ENCODE data around the gene SYNJ2.

The SYNJ2 gene

DNA sequence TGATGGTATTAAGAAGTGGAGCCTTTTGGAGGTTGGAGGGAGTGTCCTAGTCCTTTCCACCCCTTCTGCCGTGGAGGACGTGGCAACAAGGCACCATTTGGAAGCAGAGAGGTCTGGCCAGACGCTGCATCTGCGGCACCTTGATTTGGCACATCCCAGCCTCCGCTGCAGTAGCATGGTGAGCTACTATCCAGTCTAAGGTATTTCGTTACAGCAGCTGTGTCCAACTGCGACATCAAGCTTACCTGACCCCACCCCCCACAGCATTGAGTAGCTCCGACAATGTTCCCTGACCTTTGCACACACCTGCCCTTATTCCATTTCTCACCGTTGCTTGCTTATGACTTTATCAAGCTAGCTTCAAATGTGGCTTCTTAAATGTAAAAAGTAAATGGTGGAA is 29.8 kb upstream of the SYNJ2 start:
- Histone ChIP-seq H3K9ac (ENCODE audit: low read length) (no peak overlapping the region), H3K9me3 (ENCODE audit: low read length) (no peaks in the 10 kb centered on the region)
- TF ChIP-seq, protein P1, sequence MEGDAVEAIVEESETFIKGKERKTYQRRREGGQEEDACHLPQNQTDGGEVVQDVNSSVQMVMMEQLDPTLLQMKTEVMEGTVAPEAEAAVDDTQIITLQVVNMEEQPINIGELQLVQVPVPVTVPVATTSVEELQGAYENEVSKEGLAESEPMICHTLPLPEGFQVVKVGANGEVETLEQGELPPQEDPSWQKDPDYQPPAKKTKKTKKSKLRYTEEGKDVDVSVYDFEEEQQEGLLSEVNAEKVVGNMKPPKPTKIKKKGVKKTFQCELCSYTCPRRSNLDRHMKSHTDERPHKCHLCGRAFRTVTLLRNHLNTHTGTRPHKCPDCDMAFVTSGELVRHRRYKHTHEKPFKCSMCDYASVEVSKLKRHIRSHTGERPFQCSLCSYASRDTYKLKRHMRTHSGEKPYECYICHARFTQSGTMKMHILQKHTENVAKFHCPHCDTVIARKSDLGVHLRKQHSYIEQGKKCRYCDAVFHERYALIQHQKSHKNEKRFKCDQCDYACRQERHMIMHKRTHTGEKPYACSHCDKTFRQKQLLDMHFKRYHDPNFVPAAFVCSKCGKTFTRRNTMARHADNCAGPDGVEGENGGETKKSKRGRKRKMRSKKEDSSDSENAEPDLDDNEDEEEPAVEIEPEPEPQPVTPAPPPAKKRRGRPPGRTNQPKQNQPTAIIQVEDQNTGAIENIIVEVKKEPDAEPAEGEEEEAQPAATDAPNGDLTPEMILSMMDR (IDR thresholded peaks at IDR 0.05; ENCODE audit: low read length), result no peak
- no peak for TF ChIP-seq EZH2 (IDR thresholded peaks at IDR 0.05; ENCODE audit: borderline replicate concordance, low read length)

DNA sequence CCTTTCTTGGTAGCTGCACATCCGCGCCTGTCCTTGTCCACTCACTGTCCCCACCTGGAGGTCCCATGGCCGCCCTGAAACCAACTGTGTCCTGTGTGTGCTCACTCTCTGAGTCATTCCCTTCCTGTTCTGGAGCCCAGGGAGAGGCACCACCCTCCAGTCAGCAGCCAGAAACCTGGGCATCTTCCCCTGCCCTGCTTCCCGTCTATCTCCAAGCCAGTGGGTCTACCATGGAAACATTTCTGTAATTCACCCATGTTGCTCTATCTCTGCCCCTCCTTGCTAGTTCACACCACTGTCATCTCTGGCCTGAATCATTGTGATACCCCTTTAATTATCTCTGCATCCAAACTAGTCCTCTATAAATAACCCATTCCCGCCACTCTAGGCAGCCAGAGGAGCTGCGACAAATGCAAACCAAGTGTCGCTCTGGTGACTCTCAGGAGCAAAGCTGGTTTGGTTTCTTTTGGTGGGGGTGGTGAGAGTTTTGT is 28.8 kb upstream of the SYNJ2 start:
- no peaks in the 10 kb centered on the region for H3F3A ChIP-seq (ENCODE audit: insufficient read depth, low read length)
- no peaks in the 10 kb centered on the region for H3K79me2 ChIP-seq (ENCODE audit: insufficient read depth, low read length)
- no peak overlapping the region for H2AFZ ChIP-seq (ENCODE audit: low read length)
- TF ChIP-seq EZH2 (IDR thresholded peaks at IDR 0.05; ENCODE audit: borderline replicate concordance, low read length), result no peak
- TF ChIP-seq, protein P1 (IDR thresholded peaks at IDR 0.05; ENCODE audit: low read length), result no peak
- H3K9me3 ChIP-seq (ENCODE audit: low read length), result no peaks in the 10 kb centered on the region; the same call in 1 of the 2 replicates
- H3K4me2 ChIP-seq (ENCODE audit: low read length), result no peak overlapping the region
- H3K9me2 ChIP-seq (ENCODE audit: low read depth, low read length), result no peaks in the 10 kb centered on the region
- H3K27me3 ChIP-seq (ENCODE audit: insufficient read depth, low read length), result 0 out of 2 replicates have a peak, but pooled peaks cover 4% of the 10 kb centered on the region
- H4K20me1 ChIP-seq (ENCODE audit: insufficient read depth, low read length), result no peaks in the 10 kb centered on the region
- no peak overlapping the region for H3K4me3 ChIP-seq (ENCODE audit: low read depth, low read length, poor library complexity, severe bottlenecking)
- no peaks in the 10 kb centered on the region for H3K4me1 ChIP-seq (ENCODE audit: insufficient read depth, low read length, severe bottlenecking)
- H3K9ac ChIP-seq (ENCODE audit: low read length), result no peak overlapping the region
- H3K36me3 ChIP-seq (ENCODE audit: insufficient read depth, low read length), result no peaks in the 10 kb centered on the region; the same call in 1 of the 2 replicates
- H3K27ac ChIP-seq (ENCODE audit: low read depth, low read length, poor library complexity, severe bottlenecking), result no peak overlapping the region

More for the DNA sequence above, 29.8 kb upstream of the SYNJ2 start:
- Histone ChIP-seq H3K4me1 (ENCODE audit: insufficient read depth, low read length, severe bottlenecking) (no peaks in the 10 kb centered on the region), H3K27me3 (ENCODE audit: insufficient read depth, low read length) (0 out of 2 replicates have a peak, but pooled peaks cover 4% of the 10 kb centered on the region), H3K27ac (ENCODE audit: low read depth, low read length, poor library complexity, severe bottlenecking) (no peak overlapping the region), H3K79me2 (ENCODE audit: insufficient read depth, low read length) (no peaks in the 10 kb centered on the region), H3K9me2 (ENCODE audit: low read depth, low read length) (no peaks in the 10 kb centered on the region), H3K4me2 (ENCODE audit: low read length) (no peak overlapping the region), H4K20me1 (ENCODE audit: insufficient read depth, low read length) (no peaks in the 10 kb centered on the region), H3K36me3 (ENCODE audit: insufficient read depth, low read length) (no peaks in the 10 kb centered on the region; the same call in 1 of the 2 replicates), H3K4me3 (ENCODE audit: low read depth, low read length, poor library complexity, severe bottlenecking) (no peak overlapping the region), H3F3A (ENCODE audit: insufficient read depth, low read length) (no peaks in the 10 kb centered on the region), H2AFZ (ENCODE audit: low read length) (no peak overlapping the region)

DNA sequence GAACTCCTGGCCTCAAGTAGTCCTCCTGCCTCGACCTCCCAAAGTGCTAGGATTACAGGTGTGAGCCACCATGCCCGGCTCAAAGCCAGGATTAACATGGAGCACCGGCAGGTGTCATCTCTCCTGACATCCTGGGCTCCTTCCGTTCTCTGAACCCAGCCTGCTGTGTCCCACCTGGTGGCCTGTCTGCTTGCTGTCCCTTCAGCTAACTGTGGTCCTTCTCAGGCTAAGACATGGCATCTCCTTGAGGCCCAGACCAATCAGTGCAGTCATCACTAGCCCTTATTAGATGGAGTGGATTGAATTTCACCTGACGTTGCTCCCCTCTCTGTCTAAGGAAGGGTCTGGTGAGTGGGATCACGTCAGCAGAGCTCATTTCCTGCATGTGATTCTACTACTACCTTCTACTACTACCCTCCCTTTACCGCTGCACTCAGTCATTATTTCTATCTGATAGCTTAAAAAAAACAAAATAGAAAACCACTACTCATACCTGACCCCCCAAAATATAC is 28.0 kb upstream of the SYNJ2 start:
- no peaks in the 10 kb centered on the region for H3F3A ChIP-seq (ENCODE audit: insufficient read depth, low read length)
- H3K9ac ChIP-seq (ENCODE audit: low read length), result no peak overlapping the region
- H3K4me1 ChIP-seq (ENCODE audit: insufficient read depth, low read length, severe bottlenecking), result no peaks in the 10 kb centered on the region
- no peak overlapping the region for H3K4me2 ChIP-seq (ENCODE audit: low read length)
- H3K27me3 ChIP-seq (ENCODE audit: insufficient read depth, low read length), result 0 out of 2 replicates have a peak, but pooled peaks cover 4% of the 10 kb centered on the region
- no peaks in the 10 kb centered on the region for H3K9me2 ChIP-seq (ENCODE audit: low read depth, low read length)
- no peaks in the 10 kb centered on the region; the same call in 1 of the 2 replicates for H3K36me3 ChIP-seq (ENCODE audit: insufficient read depth, low read length)
- no peaks in the 10 kb centered on the region for H4K20me1 ChIP-seq (ENCODE audit: insufficient read depth, low read length)
- no peak overlapping the region for H3K4me3 ChIP-seq (ENCODE audit: low read depth, low read length, poor library complexity, severe bottlenecking)
- H3K9me3 ChIP-seq (ENCODE audit: low read length), result no peaks in the 10 kb centered on the region; the same call in 1 of the 2 replicates
- no peaks in the 10 kb centered on the region for H3K79me2 ChIP-seq (ENCODE audit: insufficient read depth, low read length)
- no peak overlapping the region for H3K27ac ChIP-seq (ENCODE audit: low read depth, low read length, poor library complexity, severe bottlenecking)
- no peak overlapping the region for H2AFZ ChIP-seq (ENCODE audit: low read length)
- TF ChIP-seq, protein P1 (IDR thresholded peaks at IDR 0.05; ENCODE audit: low read length), result no peak
- no peak for TF ChIP-seq EZH2 (IDR thresholded peaks at IDR 0.05; ENCODE audit: borderline replicate concordance, low read length)
